ENCODE measurements around the gene BCAR3.
"Not testable (repeated sequence)": the region's sequence is repeated elsewhere in the genome, so short reads cannot be mapped to it uniquely, and the experiment has no call there.

The BCAR3 gene

DNA sequence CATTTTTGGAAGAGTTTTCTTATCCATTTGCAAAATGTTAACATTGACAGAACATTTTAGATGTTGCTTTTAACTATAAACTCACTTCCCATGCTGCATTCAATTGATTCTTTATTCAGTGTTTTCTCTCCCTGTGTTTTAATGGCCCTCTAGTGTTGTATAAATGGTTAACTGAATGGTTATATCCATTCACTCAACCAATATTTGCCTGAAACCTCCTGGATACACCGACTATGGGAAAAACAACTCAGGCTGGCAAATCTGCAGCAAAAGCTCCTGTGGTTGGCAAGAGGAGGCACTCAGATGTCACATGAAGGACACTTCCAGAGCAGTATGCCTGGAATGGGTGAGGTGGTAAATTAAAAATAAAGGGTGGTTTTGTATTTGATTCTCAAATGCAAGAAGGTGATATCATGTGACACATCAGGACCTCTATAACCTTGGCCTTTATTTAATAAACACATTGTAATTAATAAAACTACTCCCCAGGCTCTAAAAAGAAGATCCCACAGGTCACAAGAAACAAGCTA is 107.6 kb downstream of the BCAR3 start:
- no peak for DNase-seq

DNA sequence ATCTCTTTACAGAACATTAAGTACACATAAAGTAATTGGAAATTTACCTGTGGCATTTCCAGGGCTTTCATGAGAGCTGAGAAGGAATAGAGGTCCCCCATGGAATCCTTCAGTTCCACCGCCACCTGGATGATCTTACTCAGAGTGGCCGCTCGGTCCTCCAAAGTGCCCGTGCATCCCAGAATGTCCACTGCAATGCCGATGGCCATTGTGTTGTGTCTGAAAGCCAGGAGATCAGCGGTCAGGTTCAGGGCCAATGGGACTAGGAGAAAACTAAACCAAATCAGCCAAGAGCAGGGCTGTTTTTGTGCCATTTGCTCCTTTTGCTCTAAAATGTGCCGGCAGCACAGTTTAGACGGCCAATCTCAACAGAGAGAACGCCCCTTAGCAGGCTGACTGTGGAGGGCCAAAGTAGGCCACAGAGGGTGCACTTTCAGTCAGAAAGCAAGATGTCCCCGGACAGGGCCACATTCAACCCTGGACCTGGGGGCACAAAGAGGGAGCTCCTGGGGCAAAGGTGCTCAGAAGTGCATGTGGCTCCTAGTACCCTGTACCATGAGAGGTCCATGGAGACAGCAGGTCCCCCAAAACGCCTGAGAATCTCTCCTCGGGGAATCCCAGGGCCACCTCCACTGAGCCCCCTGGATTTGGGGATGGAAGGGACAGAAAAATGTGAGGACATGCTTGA is 109.9 kb downstream of the BCAR3 start:
- no peak for DNase-seq

DNA sequence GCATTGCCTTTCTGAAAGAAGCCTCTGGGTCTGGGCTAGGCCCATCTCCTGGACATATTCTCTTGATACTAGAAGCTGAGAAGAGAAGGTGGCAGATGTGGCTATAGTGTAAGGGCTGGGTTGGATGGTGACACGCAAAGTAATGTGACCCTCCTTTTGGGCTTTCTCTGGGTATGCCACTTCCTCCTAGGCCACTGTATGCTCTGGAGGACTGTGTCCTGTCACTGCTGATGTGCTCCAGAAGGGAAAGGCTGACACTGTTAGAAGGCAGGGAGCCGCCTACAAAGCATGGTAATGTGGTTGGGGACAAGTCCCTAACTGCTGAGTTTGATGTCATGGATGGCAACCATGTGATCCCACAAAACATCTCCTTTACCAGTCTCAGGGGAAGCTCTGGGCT is 112.1 kb downstream of the BCAR3 start:
- no peak for DNase-seq

DNA sequence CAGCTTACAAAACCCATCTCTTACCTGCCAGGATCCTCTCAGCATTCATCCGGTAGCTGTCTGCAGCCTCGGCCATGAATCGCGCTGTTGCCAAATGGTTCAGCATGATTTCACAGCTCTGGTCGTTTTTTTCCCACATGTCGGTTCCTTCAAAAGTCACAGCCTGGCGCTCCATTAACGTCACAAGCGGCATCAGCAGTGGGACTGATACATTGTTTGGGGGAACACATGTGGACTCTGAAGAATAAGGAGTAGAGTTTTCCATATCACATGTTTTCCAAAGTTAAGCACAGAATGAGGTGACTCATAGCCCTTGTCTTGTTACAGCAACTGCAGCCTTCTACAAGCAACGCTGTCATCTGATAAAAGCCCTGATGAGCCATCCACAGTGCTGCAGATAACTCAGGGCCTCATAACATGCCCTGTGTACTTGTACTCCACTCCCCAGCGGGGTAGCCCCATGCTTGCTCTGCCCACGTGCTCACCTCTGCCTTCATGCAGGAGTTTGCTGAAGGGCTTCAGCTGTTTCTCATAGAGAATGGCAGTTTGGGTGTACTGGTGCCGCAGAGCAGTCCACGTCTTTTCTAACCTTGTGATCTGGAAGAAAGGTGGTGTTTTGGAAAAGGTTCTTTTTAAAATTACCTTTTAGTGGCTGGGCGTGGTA is 114.2 kb downstream of the BCAR3 start:
- DNase-seq, result no peak

DNA sequence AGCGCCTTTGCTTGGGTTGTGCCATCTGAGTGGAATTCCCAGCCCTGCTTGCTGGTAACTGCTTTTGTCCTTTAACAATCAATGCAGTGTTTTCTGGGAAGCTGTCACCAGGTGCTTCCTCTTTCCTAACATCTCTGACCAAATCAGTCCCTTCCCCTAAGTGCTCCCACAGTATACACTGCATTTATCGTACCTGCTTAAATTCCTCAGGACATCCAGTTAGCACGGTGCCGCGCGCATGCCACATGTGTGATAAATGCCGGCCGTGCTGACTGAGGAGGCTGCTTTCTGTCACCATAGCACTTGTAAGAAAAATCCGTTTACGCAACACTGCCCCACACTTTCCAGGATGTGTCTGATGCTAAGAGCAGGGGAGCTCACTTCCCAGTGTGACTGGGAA is 115.4 kb downstream of the BCAR3 start:
- DNase-seq, result no peak

DNA sequence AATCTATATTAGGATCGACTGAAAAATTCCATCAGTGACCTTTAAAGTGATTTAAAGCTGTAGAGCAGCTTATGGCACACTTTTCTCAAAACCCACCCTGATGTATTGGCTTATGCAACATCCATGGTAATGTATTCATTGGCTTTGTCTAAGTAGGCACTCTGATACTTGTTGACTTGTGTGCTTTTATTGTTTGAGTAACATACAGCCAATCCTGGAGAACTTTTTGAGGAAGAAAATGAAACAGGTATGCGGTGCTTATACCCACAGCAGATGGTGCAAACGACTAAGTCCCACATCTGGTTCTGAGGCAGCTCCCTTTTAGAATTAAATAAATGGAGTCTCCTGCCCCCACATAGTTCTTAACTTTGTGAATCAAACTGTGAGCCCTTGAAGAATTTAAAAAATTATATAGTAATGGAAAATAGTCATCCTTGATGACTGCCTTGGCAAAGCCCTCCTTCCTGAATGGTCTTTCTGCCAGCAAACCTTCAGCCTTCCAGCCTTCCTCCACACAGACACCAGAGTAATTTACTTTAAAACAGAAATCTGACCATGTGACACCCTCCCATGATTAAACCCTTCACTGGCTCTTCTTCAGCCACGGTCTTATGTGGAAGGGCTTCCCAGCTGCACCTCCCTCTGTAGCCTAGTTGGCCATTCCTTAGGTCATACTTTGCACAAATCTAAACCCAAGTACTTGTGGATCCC is 116.0 kb downstream of the BCAR3 start:
- DNase-seq, result no peak

DNA sequence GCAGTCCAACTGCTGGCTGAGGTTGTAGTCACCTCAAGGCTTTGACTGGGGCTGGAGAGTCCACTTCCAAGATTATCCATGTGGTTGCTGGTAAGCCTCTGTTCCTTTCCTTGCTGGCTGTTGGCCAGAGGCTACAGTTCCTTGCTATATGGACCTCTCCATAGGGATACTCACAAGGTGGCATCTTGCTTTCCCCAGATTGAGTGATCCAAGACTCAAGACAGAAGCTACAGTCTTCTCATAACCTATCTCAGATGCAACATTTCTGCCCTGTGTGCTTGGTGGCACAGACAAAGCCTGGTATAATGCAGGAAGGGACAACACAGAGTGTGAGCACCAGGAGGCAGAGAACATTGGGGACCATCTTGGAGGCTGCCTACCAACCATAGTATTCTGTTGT is 121.9 kb downstream of the BCAR3 start:
- no peak for DNase-seq

DNA sequence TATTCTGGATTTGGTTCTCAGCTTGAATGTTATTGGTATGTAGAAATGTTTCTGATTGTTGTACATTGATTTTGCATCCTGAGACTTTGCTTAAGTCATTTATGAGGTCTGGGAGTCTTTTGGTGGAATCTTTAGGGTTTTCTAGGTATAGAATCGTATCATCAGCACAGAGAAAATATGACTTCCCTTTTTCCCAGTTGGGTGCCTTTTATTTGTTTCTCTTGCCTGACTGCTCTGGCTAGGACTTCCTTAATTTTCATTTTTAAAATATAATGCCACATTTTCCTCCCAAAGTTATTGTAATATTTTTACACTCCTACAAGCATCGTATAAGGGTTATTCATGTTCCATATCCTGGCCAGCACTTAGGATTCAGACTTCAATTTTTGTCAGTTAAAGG is 122.6 kb downstream of the BCAR3 start:
- no peak for DNase-seq

DNA sequence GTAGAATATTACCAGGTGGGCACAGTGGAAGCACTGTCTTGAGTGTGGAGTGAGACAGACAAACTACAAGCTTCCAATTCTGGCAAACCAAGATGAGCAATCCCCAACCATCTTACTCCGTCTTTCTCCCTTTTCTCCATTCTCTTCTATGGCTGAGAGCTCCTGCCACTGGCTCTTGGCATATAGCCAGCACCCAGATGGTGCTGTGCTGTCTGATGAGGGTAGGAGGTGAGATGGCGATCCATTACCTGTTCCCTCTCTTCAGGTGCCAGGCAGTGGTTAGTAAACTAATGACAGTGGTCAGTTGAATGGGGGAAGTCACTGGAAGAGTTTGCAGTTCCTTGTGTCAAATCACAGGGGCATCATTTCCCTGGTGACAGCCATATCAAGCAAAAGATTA is 125.3 kb downstream of the BCAR3 start:
- peak; percentile 40 for DNase-seq

DNA sequence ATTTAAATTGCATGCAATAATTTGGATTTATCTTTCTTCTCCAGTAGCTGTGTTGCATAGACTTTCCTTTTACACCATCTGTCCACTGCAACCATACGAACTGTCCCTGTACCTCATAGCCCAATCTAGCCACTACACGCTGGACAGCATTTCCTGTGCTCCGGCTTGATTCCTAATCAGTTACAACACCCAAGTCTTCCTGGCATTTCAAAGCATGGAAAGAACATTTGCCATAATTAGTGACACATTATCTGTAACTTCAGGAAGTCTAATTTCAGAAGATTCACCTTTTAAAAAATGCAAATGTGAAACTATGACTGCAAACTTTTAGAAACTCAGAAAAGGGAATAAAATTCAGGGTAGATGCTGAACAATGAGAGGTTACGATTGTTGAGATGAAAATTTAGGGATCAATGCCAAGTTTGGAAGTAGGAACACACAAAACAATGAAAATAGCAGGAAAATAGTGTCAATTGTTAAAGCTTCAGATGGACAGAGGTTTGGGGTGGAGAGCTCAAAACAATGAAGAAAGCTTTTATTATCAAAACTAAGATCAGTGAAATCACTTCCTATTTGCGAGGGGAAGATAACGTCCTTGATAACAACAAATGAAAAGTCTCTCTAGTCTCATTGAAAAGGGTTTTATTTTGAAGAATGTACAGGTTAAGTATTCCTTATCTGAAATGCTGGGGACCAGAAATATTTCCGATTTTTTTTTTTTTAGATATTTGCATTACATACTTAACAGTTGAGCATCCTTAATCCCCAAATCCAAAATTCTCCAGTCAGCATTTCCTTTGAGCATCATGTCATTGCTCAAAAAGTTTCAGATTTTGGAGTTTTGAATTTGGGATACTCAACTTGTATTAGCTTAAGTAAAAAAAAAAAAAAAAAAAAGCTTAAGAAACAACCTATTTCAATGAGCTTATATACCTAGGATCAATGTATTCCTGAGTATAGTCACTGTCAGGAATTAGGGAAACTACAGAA is 126.5 kb downstream of the BCAR3 start:
- DNase-seq, result no peak

DNA sequence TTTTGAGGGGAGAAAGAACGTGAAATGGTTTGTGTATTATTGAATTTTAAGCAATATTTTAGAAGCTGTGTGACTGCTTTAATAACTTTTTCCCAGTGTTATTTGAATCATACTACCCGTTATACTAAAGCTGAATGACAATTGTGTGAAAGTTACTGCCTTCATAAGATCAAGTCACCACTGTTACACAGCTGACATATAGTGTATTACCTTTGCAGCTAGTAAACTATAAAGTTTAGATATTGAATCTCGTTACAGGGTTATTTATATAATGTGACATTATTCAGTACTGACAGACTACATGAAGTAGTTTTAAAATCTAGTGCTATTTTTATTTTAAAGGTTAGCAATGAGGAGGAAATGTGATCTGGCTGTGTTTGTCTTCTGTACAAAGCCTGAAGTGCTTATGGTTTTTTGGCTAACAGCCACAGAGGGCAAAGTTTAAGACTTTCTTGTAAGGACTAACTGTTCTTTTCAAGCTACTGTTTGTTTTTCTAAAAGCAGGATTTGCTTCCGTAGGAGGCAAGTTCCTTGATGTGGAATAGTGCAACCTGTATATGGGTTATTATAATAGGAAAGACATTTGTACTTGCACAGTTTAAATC is 127.6 kb downstream of the BCAR3 start:
- not testable (repeated sequence) for DNase-seq

DNA sequence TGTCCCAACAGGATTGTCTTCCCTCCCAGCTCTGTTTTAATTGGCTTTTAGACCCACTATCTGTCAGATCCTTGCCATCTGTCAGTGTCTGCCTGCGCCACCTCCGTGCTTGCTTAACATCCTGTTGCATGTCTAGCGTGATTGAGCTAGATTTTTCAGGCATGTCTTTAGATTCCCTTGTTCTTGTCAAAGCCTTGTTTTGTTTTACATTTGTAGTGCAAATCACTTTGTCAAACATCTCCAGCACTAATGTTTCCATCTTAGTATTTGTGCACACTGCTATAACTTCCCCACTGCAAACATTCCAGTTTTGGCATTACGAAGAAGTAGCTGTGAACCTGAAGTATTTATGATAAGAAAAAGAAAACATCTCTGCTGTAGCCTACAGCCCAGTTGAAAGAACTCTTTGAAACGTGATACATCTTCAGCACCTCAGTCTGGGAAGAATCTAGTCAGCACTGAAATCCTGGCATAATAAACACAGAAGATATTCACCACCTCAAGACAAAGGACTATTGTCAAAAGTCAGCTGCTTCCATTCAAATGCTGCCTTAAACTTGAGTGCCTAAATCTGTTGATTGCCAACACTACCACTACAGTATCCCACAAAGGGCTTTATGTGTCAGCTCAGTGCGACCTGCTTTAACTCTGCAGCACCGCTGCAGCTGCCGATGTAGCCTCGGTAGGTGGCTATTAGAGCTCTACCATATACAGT is 128.7 kb downstream of the BCAR3 start:
- no peak for DNase-seq

DNA sequence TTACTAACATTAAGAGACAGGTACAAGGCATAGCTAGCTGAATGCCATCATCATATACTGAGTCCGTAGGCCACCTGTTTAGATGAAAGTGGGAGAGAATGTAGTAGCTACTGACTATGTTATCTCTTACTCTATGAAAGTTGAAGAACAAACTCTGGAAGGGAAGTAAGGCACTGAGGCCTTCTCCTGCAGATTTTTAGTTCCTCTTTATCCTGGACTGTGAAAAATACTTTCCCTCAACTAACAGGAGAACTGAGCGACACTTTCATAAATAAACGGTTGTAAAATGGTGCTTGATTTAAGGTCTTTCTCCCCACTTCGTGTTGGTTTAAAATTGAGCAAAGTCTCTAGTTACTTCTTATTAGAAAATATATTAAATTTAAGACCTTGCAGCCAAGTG is 131.8 kb downstream of the BCAR3 start:
- DNase-seq, result no peak

DNA sequence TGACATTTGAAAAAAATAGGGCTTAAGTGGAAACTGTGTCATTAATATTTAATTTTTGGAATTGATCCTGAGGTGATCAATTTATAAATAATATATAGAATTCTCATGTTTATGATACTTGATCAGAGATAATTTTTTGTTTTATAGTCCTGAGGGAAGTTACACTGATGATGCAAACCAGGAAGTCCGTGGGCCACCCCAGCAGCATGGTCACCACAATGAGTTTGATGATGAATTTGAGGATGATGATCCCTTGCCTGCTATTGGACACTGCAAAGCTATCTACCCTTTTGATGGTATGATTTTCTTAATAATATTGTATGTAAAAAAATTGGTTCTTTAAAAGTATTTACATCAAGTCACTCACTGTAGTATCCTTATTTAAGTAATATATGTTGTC is 132.5 kb downstream of the BCAR3 start:
- DNase-seq, result no peak

DNA sequence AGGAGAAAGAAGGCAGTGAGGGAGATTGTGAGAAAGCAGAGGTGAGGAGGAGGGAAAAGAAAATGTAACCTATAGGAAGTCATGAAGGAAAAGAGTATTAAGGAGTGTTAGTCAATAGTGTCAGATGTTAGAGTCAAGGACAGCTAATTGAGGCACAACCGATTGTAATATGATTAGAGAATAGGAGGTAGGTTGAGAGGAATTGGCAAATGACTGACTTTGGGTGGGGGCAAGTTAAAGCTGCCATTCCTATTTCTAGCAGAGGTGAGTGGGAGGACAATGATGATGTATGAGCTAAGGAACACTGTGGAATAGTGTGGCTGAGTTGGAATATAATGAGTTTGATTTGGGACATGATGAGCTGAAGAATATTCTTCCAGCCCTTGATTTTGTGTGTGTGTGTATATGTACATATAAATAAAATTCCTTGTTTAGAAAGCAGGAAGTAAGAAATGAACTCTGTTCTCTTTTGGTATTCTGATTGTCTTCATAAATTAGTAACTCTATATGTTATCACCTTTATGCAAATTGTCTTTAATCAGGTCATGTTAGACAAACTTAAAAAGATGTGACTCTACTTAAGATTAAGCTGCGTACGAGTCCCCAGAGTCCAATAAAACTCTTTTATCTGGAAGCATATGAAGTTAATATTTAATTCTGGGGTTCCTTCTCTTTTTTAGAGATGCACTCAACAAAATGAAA is 135.3 kb downstream of the BCAR3 start:
- DNase-seq, result no peak

DNA sequence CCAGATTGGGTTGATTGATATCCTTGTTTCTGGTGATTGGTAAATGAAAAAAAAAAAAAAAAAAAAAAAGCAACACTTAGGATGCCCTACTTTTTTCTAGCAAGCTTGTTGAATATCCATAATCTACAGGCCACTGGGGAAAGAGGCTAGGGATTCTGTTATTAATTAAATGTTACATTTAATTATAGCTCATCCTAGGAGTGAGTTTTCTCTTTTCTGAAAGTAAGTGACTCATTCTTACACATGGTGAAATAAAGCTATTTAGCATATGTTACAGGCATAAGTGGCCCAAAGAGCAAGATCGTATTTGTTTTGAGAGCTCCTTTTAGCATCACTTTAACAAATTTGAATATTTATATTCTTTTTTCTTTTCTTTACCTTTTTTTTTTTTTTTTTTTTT is 139.2 kb downstream of the BCAR3 start:
- DNase-seq, result no peak

DNA sequence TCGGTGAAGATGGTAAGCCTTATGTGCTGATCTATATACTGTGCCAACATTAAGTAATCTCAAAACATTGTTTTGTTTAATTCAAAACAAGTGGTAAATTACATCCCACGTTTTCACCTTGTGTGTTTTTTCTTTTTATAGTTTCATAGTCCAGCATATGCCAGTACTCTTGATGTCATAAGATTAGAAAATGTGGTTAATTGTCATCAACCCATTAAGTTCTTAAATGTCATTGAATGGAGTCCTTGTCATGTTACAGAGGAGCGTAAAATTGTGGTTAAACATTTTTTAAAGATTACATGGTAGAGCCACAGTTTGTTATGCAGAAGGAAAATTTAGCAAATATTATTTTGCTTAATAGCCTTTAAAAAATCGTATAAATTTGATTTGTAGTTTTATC is 140.6 kb downstream of the BCAR3 start:
- DNase-seq, result no peak

DNA sequence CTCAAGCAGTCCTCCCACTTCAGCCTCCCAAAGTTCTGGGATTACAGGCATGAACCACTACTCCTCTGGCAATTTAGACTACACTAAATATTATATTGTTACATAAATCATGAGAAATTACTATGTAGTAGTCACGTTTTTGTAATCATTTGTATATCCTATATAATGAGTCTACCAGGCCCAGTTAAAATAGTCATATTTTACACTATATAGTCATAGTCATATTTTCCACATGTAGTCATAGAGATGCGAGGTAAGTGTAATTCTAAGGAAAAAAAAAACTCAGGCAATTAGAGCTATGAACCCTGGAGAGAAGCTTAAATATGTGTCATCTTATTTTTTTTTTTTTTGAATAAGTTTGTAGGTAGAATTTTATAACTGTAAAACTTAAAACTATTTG is 143.7 kb downstream of the BCAR3 start:
- DNase-seq, result no peak

DNA sequence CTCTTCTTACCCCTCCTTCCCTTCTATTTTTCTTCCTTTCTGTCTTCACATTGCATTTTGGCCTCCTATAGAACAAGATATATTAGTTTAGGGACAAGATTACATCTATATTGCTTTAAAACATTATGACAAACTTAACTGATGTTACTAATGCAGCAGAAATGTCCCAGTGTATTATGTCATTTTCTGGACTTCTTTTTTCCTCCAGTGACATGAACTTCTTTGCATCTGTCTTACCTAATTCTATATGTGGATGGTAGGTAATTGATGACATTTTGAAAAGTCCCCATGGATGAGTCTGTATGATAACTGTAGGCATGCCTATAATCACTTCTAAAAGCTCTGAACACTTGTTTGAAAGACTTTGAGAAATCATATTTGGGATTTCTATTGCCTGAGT is 144.2 kb downstream of the BCAR3 start:
- DNase-seq, result no peak

DNA sequence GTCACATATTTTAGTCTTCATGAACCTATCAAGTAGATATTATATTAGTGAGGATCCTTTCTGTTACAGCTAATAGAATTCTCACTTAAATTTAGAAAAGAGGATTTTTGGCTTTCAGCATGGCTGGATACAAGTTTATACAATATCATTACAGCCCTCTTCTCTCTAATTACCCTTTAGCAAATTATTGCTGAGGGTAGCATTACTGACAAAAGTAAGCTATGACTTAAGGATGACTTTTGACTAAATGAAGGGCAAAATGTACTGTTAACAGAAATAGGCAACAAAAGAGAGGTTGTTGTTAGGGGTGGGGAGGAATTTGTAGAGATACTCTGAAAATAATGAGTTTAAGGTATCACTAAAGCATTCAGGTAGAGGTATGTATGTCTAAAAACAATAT is 148.0 kb downstream of the BCAR3 start:
- no peak for DNase-seq

DNA sequence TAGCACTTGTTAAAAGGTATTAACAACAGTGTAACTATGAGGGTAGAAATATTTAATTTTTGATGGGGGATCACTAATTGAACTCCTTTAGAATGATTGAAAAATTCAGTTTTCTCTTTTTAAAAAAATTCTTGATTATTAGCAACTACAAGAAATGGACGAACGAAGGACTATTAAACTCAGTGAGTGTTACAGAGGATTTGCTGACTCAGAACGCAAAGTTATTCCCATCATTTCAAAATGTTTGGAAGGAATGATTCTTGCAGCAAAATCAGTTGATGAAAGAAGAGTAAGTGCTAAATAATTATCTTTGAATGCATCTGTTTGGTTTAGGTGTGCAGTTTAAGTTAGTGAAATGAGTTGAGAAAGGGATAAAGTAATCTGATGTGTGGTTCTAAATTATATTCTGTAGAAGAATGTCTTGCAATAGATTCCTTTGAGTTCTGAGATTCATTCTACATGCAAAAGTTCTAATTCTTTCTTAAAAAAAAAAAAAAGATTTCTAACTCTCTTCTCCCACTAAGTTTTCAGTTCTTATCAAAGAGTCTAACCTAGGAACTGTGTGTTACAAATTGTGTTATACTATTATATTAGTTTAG is 148.8 kb downstream of the BCAR3 start:
- DNase-seq, result no peak

Measured in NCI-H1436 (cell line).